K562 (cell line): ENCODE results near the gene CDK14.

Experiments used
- GATA2 ChIP-seq: sonication (generic); formaldehyde crosslinking; IDR thresholded peaks from 2 replicates; pipeline ENCODE4 v1.4.0; 2020; ENCODE audit warnings: mild to moderate bottlenecking, missing genetic modification reagents
- JUN ChIP-seq, 2 experiments: sonication (generic) in 1 of 2; formaldehyde crosslinking in 1 of 2; IDR thresholded peaks; 2 replicates each; pipeline versions ENCODE4 v1.6.1 to v1.8.0; 2012 to 2022; ENCODE audit warnings: borderline replicate concordance in 2 of 2, mild to moderate bottlenecking in 2 of 2, improper control_type of control experiment in 1 of 2, low read depth in 1 of 2, low read length in 1 of 2, missing genetic modification reagents in 1 of 2
- TAF1 ChIP-seq: IDR thresholded peaks from 2 replicates; pipeline ENCODE4 v1.6.1; 2011; ENCODE audit warnings: mild to moderate bottlenecking, low read length, moderate library complexity; ENCODE audit not compliant: insufficient read depth, control insufficient read depth, severe bottlenecking; ENCODE audit errors: extremely low read depth
- TF ChIP-seq, protein P1 (sequence below): sonication (generic); formaldehyde crosslinking; IDR thresholded peaks from 2 replicates; pipeline ENCODE4 v1.8.0; 2023; ENCODE audit warnings: missing genetic modification reagents, mild to moderate bottlenecking, borderline replicate concordance
- TF ChIP-seq, protein P2 (sequence below), 3 experiments: IDR thresholded peaks in 2 of 3; conservative IDR thresholded peaks in 1 of 3; 2 replicates each; pipeline ENCODE4 v1.5.1; 2011 to 2012; ENCODE audit warnings: low read length in 3 of 3, mild to moderate bottlenecking in 3 of 3, control low read depth in 2 of 3, improper control_type of control experiment in 1 of 3, inconsistent platforms in 1 of 3, low read depth in 1 of 3, mixed read lengths in 1 of 3, moderate library complexity in 1 of 3; ENCODE audit not compliant: insufficient read depth in 2 of 3
- TF ChIP-seq, protein P3 (sequence below): fragments of 250-450 bp; sonication (Bioruptor Pico); IDR thresholded peaks from 2 replicates; pipeline ENCODE4 v1.8.0; 2021; ENCODE audit warnings: mild to moderate bottlenecking, moderate library complexity
- TF ChIP-seq, protein P4 (sequence below): sonication (generic); formaldehyde crosslinking; IDR thresholded peaks from 2 replicates; pipeline ENCODE4 v1.8.0; 2022; ENCODE audit warnings: missing genetic modification reagents, mild to moderate bottlenecking, borderline replicate concordance

DNA sequence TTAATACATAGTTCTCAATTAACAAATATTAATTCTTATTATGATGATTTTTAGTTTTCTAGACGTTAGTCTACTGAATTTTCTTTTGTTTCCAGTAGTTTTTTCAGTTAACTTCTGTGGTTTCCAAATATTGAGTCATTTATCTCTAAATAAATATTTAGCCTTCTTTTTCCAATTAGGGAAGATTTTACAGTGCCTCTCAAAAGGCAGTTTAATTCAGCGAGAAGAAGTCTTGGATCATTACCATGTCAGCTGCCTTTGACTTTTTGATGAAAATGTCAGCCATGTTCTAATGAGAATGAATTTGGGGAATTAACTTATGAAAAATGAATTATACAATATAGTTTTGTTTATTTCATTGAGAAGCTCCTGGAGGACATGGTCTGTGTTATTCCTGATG is 90.0 kb downstream of the CDK14 start:
- TF ChIP-seq TAF1 (no peak), GATA2 (CRISPR knock-in tag) (no peak), JUN (IDR thresholded peaks at IDR 0.05; ENCODE audit: borderline replicate concordance, low read depth, low read length) (no peak), JUN (CRISPR knock-in tag; IDR thresholded peaks at IDR 0.05; ENCODE audit: borderline replicate concordance) (no peak)
- TF ChIP-seq, protein P1, sequence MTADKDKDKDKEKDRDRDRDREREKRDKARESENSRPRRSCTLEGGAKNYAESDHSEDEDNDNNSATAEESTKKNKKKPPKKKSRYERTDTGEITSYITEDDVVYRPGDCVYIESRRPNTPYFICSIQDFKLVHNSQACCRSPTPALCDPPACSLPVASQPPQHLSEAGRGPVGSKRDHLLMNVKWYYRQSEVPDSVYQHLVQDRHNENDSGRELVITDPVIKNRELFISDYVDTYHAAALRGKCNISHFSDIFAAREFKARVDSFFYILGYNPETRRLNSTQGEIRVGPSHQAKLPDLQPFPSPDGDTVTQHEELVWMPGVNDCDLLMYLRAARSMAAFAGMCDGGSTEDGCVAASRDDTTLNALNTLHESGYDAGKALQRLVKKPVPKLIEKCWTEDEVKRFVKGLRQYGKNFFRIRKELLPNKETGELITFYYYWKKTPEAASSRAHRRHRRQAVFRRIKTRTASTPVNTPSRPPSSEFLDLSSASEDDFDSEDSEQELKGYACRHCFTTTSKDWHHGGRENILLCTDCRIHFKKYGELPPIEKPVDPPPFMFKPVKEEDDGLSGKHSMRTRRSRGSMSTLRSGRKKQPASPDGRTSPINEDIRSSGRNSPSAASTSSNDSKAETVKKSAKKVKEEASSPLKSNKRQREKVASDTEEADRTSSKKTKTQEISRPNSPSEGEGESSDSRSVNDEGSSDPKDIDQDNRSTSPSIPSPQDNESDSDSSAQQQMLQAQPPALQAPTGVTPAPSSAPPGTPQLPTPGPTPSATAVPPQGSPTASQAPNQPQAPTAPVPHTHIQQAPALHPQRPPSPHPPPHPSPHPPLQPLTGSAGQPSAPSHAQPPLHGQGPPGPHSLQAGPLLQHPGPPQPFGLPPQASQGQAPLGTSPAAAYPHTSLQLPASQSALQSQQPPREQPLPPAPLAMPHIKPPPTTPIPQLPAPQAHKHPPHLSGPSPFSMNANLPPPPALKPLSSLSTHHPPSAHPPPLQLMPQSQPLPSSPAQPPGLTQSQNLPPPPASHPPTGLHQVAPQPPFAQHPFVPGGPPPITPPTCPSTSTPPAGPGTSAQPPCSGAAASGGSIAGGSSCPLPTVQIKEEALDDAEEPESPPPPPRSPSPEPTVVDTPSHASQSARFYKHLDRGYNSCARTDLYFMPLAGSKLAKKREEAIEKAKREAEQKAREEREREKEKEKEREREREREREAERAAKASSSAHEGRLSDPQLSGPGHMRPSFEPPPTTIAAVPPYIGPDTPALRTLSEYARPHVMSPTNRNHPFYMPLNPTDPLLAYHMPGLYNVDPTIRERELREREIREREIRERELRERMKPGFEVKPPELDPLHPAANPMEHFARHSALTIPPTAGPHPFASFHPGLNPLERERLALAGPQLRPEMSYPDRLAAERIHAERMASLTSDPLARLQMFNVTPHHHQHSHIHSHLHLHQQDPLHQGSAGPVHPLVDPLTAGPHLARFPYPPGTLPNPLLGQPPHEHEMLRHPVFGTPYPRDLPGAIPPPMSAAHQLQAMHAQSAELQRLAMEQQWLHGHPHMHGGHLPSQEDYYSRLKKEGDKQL (CRISPR knock-in tag): no peak
- TF ChIP-seq, protein P2, sequence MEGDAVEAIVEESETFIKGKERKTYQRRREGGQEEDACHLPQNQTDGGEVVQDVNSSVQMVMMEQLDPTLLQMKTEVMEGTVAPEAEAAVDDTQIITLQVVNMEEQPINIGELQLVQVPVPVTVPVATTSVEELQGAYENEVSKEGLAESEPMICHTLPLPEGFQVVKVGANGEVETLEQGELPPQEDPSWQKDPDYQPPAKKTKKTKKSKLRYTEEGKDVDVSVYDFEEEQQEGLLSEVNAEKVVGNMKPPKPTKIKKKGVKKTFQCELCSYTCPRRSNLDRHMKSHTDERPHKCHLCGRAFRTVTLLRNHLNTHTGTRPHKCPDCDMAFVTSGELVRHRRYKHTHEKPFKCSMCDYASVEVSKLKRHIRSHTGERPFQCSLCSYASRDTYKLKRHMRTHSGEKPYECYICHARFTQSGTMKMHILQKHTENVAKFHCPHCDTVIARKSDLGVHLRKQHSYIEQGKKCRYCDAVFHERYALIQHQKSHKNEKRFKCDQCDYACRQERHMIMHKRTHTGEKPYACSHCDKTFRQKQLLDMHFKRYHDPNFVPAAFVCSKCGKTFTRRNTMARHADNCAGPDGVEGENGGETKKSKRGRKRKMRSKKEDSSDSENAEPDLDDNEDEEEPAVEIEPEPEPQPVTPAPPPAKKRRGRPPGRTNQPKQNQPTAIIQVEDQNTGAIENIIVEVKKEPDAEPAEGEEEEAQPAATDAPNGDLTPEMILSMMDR (IDR thresholded peaks at IDR 0.05 in 2 of 3, conservative IDR thresholded peaks at IDR 0.05 in 1 of 3; ENCODE audit: insufficient read depth in 2 of 3, low read depth in 1 of 3, low read length in 3 of 3): no peak
- TF ChIP-seq, protein P3, sequence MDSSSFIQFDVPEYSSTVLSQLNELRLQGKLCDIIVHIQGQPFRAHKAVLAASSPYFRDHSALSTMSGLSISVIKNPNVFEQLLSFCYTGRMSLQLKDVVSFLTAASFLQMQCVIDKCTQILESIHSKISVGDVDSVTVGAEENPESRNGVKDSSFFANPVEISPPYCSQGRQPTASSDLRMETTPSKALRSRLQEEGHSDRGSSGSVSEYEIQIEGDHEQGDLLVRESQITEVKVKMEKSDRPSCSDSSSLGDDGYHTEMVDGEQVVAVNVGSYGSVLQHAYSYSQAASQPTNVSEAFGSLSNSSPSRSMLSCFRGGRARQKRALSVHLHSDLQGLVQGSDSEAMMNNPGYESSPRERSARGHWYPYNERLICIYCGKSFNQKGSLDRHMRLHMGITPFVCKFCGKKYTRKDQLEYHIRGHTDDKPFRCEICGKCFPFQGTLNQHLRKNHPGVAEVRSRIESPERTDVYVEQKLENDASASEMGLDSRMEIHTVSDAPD (CRISPR knock-in tag): no peak
- TF ChIP-seq, protein P4, sequence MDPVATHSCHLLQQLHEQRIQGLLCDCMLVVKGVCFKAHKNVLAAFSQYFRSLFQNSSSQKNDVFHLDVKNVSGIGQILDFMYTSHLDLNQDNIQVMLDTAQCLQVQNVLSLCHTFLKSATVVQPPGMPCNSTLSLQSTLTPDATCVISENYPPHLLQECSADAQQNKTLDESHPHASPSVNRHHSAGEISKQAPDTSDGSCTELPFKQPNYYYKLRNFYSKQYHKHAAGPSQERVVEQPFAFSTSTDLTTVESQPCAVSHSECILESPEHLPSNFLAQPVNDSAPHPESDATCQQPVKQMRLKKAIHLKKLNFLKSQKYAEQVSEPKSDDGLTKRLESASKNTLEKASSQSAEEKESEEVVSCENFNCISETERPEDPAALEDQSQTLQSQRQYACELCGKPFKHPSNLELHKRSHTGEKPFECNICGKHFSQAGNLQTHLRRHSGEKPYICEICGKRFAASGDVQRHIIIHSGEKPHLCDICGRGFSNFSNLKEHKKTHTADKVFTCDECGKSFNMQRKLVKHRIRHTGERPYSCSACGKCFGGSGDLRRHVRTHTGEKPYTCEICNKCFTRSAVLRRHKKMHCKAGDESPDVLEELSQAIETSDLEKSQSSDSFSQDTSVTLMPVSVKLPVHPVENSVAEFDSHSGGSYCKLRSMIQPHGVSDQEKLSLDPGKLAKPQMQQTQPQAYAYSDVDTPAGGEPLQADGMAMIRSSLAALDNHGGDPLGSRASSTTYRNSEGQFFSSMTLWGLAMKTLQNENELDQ (CRISPR knock-in tag): no peak
